Ramos (cell line): ENCODE results near the gene FAM118A.
"Not testable (repeated sequence)": the region's sequence is repeated elsewhere in the genome, so short reads cannot be mapped to it uniquely, and the experiment has no call there.

Experiments
- in situ Hi-C: fragments of 300-500 bp; cut with MboI; formaldehyde crosslinking; loops from one replicate; pipeline ENCODE4 v1.14.3; 2022; ENCODE audit warnings: low sequenced_read_pairs; ENCODE audit not compliant: unreplicated experiment

FAM118A gene

DNA sequence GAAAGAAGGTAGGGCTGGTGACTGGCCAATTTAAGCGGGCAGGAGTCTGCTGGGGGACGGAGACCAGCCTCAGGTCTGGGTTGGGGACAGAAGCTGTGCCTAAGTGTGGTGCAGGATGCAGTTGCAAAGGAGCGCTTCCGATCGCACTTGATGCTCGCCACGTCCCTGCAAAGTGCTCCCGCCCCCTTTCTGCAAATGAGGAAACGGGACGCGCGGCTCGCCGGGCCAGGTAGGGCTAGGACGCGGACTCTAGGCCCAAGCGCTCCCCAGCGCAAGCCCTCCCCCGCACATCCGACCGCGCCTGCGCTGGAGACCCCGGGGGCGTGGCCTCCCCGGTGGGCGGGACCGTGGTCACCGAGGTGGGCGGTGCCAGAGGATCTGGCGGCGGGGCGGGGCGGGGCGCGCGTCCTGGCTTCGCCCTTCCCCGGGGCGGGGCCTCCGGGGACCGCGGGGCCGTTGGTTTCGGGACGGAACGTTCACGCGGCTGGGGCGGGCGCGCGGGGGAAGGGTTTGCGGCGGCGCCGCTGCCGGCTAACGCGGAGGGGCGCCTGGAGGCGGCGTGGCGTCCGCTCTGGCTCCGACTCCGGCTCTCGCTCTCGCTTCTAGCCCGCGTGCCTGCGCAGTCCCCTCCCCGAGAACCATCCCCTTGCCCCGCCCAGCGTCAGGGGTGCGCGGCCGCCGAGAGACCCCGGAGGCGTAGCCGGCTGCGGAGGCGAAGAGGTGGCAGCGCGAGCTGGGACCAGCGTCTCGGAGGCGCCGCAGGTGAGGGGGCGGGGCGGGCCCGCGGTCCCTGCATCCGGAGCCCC, at the start of gene FAM118A:
Gene FAM118A (plus strand): TSS at position 513 of the 806 bp plus-strand sequence. CDS start 12,446 bp downstream, outside the sequence.
- in situ Hi-C loops = no loop called here

DNA sequence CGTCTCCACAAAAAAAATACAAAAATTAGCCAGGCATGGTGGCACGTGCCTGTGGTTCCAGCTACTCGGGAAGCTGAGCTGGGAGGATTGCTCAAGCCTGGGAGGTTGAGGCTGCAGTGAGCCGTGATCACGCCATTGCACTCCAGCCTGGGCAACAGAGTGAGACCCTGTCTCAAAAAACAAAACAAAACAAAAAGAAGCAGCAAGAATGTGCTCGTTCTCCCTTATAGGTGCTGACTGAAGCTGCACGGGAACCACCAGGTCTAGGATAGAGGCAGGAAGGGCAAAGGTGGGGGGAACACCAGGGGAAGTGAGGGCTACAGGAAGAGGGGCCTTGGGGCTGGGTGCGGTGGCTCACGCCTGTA, 49.4 kb upstream of the FAM118A start:
- in situ Hi-C loops = not testable (repeated sequence)

GRCh38 chr22:45261407-45262088, 48.2 kb upstream of the FAM118A start:
- in situ Hi-C loops = no loop called here

DNA sequence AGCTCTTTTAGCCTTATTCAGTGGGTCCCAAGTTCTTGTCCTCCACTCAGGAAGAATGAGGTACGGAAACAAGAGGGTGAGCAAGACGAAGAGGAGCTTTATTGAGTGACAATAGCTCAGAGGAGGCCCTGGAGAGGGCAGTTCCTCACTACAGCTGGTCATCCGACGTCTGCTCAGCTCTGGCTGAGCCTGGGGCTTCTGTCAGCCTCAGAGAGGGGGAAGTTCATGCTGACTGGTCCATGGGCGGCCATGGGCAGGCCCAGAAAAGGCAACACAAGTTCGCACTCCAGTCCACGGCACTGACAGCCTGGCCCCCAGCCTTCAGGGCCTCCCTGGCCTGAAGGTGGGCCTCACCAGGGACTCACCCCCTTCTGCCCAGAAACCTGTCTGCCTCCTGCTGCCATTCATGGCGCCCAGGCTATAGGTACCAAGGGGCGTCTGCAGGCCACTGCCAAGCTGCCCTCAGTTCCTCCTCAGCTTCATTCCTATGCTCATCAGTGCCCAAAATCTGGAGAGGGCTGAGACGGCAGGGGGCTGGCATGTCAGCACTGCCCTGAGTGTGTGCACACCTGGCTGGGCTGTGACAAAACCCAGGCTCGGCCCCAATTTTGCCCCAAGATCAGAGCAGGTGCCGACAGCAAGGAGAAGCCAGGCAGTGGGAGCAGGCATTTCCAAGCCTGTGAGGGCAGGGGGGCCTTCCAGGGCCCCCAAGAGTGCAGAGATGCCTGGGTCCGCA, 47.4 kb upstream of the FAM118A start:
- in situ Hi-C loops = no loop called here

DNA sequence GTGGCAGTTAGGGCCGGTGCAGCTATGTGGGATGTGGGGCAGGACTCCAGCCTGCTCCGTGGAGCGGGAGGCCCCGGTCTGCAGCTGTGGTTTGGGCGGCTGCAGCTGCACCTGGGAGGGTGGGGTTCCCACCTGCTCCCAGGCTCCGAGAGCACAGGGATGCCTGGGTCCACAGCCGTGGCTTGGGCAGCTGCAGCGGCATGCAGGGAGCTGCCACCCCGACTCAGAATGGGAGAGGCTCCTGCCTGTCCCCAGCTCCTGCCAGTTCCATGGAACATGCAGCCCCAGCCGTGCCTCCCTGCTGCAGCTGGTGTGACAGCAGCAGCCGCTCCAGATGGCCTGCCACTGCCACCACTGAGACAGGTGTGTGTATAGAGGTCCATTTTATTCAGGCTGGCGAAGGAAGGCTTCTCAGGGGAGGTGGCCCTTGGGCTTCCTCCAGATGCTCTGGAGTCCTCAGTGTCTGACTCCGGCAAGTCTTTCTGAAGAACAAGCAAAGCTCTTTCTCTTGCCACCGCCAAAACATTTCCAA, 46.7 kb upstream of the FAM118A start:
- in situ Hi-C loops = no loop called here

DNA sequence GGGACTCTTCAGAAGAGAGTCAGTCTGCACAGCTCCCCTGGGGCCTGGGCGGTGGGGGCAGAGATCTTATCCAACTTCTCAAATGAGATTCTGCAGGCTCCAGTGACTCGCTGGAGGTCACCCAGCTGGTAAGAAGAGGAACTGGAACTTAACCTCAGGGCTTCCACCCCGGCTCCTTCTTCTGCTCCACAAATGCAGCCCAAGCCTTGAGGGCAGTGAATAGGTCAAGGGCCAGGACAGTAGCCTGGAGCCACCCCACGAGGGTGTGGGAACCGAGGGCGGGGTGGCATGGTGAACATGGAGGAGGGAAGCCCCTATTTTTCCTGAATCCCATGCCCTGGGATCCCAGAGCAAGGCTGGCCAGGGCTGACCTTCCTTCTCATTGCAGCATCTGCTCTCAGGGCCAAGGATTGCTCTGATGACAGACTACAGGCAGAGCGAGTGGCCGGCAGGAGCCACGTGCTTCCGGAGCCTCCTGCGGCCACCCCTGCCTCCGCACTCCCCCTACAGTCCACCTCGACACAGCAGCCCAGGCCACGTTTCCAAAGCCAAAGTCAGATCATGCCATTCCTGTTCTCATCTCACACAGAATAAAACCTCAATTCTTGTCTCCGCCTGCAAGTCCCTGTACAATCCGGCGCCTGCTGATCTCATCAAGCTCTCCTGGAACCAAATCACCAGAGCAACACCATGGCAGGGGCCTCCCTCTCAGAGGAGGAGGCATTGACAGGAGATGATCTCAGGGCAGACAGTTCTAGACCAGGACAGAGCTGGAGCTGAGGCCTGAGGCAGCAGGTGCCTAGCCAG, 46.1 kb upstream of the FAM118A start:
- in situ Hi-C loops = no loop called here

DNA sequence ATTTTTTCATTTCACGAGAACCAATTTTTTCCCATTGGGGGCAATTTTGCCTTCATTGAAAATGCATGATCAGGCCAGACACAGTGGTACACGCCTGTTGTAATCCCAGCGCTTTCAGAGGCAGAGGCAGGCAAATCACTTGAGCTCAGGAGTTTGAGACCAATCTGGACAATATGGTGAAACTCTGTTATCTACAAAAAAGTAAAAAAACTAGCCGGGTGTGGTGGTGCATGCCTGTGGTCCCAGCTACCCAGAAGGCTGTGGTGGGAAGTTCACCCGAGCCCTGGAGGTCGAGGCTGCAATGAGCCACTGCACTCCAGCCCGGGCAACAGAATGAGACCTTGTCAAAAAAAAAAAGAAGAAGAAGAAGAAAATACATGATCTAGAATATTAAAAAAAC, 44.2 kb upstream of the FAM118A start:
- in situ Hi-C loops = loop anchor here (5.0 kb wide), 2 partner anchors 162 to 287 kb away; no protein-coding TSS in a partner anchor

- in situ Hi-C loops = loop anchor here (5.0 kb wide), 2 partner anchors 159 to 284 kb away; no protein-coding TSS in a partner anchor
Measured at GRCh38 chr22:45268167-45268957, 41.4 kb upstream of the FAM118A start.

DNA sequence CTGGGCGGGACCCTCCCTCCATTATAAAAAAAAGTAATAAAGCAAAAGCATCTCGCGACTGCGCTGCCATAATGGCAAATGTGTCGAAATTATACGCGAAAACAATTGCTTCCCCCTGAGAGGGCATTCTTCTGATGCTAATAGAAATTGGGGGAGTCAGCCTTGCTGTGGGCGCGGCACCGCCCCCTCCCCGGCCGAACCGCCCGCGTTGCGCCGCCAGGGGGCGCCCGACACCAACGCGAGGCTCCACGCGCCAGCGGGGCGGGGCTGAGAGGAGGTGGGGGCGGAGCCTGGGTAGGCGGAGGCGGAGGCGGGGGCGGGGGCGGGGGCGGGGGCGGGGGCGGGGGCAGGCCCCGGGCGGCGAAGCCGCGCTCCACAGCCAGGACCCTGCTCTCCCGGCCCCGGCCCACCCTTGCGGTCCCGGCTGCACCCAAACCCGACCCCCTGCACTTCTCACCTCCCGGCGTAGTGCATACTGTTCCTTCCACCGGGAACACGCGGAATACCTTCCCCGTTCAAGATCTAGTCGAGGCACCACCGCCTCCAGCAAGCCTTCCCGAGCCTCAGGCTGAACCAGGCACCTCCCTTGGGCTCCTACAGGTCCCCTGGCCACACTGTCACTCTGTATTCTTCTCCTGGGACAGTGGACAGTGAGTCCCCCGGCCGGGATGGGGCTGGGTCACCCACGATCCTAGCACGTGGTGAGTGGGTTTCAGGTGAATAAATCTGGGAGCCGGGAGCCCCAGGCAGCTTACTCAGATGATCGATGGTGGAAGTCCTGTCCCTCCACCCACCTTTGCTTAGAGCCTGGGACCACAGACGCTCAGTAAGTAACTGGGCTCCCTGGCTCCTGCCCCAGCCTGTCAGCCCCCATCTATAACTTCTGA, 40.5 kb upstream of the FAM118A start:
- in situ Hi-C loops = loop anchor here (5.0 kb wide), 2 partner anchors 158 to 283 kb away; no protein-coding TSS in a partner anchor

- in situ Hi-C loops = no loop called here
Measured at GRCh38 chr22:45270095-45271020, 39.4 kb upstream of the FAM118A start.

- in situ Hi-C loops = no loop called here
Measured at GRCh38 chr22:45271667-45272201, 38.0 kb upstream of the FAM118A start.

DNA sequence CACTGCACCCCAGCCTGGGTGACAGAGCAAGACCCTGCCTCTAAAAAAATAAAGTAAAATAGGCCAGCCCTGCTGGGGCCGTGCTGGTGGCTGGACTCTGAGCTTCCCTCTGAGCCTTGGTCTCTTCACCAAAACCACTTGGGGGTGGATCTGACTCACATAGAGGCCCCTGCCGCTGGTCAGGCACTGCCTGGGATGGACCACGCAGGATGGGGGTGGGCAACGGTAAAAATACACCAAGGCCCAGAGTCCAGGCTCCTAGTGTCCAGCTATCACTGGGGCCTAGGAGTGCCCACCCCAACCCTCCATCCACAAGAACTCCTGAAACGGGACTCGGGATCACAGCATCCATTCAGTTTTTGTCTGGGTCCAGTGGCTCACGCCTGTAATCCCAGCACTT, 37.2 kb upstream of the FAM118A start:
- in situ Hi-C loops = no loop called here

GRCh38 chr22:45273452-45274075, 36.2 kb upstream of the FAM118A start:
- in situ Hi-C loops = no loop called here

DNA sequence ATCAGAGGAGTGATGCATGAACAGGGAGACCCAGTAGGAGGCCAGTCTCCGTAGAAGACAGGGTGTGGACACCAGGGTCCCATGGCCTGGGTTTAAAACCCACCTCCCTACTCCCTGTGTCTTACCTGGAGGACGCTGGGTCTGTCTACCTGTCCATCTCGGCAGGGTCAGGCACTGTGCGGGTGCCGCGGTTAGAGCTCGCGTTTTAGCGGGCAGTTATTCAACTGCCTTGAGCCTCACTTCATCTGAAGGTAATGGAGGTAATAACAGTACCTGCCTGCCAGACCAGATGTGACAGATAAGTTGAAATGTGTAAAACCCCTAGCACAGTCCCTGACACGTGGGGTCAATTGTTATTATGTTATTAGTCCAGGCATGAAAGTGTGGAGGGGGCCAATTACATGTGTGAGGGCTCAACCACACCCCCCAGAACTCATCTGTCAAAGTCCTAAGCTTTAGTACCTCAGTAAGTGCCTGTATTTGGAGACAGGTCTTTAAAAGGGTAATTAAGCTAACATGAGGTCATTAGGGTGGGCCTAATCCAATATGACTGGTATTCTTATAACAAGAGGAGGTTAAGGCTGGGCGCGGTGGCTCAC, 33.1 kb upstream of the FAM118A start:
- in situ Hi-C loops = no loop called here

- in situ Hi-C loops = not testable (repeated sequence)
Measured at GRCh38 chr22:45277720-45278119, 32.0 kb upstream of the FAM118A start.

GRCh38 chr22:45278125-45278524, 31.6 kb upstream of the FAM118A start:
- in situ Hi-C loops = no loop called here
